HG03095 (cell line): ENCODE results near the gene CAMSAP2.

Experiments
- ATAC-seq: cut with Tn5 transposase; IDR thresholded peaks from one replicate; pipeline ENCODE4 v1.9.1; 2021; ENCODE audit warnings: moderate library complexity; ENCODE audit not compliant: unreplicated experiment

CAMSAP2 gene

GRCh38 chr1:200738327-200738948, at the start of gene CAMSAP2:
Gene CAMSAP2, plus strand, starts transcription at chr1:200738893. Its CDS starts 935 bp downstream, at chr1:200739828.
- ATAC-seq = peak; percentile 26

GRCh38 chr1:200692316-200692715, 46.4 kb upstream of the CAMSAP2 start:
- ATAC-seq = no peak

- no peak for ATAC-seq
These were observed 45.4 kb upstream of the CAMSAP2 start for GRCh38 chr1:200693327-200693726.

GRCh38 chr1:200694738-200695137, 44.0 kb upstream of the CAMSAP2 start:
- ATAC-seq = no peak

- ATAC-seq = no peak
These were observed 38.8 kb upstream of the CAMSAP2 start for GRCh38 chr1:200699871-200700270.

GRCh38 chr1:200704986-200705500, 33.6 kb upstream of the CAMSAP2 start:
- ATAC-seq = no peak

- no peak for ATAC-seq
These were observed 32.4 kb upstream of the CAMSAP2 start for GRCh38 chr1:200706111-200706814.

- ATAC-seq = no peak
These were observed 31.6 kb upstream of the CAMSAP2 start for GRCh38 chr1:200707116-200707515.

- no peak for ATAC-seq
These were observed 30.5 kb upstream of the CAMSAP2 start for GRCh38 chr1:200708161-200708560.

- ATAC-seq = no peak
These were observed 29.9 kb upstream of the CAMSAP2 start for GRCh38 chr1:200708769-200709168.

GRCh38 chr1:200710166-200710565, 28.5 kb upstream of the CAMSAP2 start:
- no peak for ATAC-seq

- no peak for ATAC-seq
These were observed 24.0 kb upstream of the CAMSAP2 start for GRCh38 chr1:200714504-200715187.

GRCh38 chr1:200720199-200720598, 18.5 kb upstream of the CAMSAP2 start:
- no peak for ATAC-seq

- no peak for ATAC-seq
These were observed 14.6 kb upstream of the CAMSAP2 start for GRCh38 chr1:200724064-200724463.

- ATAC-seq = no peak
These were observed 11.4 kb upstream of the CAMSAP2 start for GRCh38 chr1:200727257-200727656.

GRCh38 chr1:200729863-200730262, 8.8 kb upstream of the CAMSAP2 start:
- ATAC-seq = no peak

- no peak for ATAC-seq
These were observed 6.9 kb upstream of the CAMSAP2 start for GRCh38 chr1:200731654-200732332.

GRCh38 chr1:200732438-200732837, 6.3 kb upstream of the CAMSAP2 start:
- ATAC-seq = no peak

GRCh38 chr1:200733907-200734306, 4.8 kb upstream of the CAMSAP2 start:
- ATAC-seq = no peak

- ATAC-seq = no peak
These were observed 924 bp upstream of the CAMSAP2 start for GRCh38 chr1:200737647-200738291.
